WTC11 (cell line): ENCODE data around the gene CTNND2.

Experiments used
- CREM ChIP-seq: sonication (generic); formaldehyde crosslinking; IDR thresholded peaks from 2 replicates; pipeline ENCODE4 v1.8.1; 2022; ENCODE audit warnings: mild to moderate bottlenecking, missing genetic modification reagents, moderate library complexity
- ESRRA ChIP-seq: sonication (generic); formaldehyde crosslinking; IDR thresholded peaks from 2 replicates; pipeline ENCODE4 v1.8.1; 2022; ENCODE audit warnings: mild to moderate bottlenecking, missing genetic modification reagents, borderline replicate concordance
- JAZF1 ChIP-seq: fragments of 250-450 bp; sonication (Bioruptor Pico); IDR thresholded peaks from 2 replicates; pipeline ENCODE4 v1.9.0; 2021; ENCODE audit warnings: moderate library complexity, mild to moderate bottlenecking, inconsistent platforms
- KAT7 ChIP-seq: sonication (generic); formaldehyde crosslinking; IDR thresholded peaks from 2 replicates; pipeline ENCODE4 v1.8.1; 2023; ENCODE audit warnings: missing genetic modification reagents, mild to moderate bottlenecking, borderline replicate concordance
- ZNF263 ChIP-seq: sonication (generic); formaldehyde crosslinking; IDR thresholded peaks from 2 replicates; pipeline ENCODE4 v1.8.1; 2022; ENCODE audit warnings: low read depth, mild to moderate bottlenecking, moderate library complexity, missing genetic modification reagents
- TF ChIP-seq, protein P1 (sequence below): fragments of 200-600 bp; IDR thresholded peaks from 2 replicates; pipeline ENCODE4 v1.8.0; 2022; ENCODE audit warnings: antibody characterized with exemption

DNA sequence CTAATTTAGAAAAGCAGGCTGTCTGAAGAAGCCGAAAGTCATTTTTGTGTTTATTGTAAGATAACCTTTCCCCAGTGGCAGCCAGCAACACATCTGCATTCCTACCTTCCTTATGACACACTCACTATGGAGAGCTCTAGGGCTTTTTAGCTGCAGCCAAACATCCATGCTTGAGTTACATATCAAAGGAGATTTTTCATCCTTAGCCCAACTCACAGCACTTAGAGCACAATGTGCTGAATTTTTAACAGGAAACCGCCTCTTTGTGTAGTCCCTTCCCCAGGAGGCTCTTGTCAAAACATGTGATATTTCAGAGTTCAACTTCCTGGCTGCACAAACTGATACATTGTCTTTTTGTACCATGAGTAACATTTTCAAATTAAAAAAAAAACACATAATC is 379.2 kb downstream of the CTNND2 start:
- TF ChIP-seq, protein P1, sequence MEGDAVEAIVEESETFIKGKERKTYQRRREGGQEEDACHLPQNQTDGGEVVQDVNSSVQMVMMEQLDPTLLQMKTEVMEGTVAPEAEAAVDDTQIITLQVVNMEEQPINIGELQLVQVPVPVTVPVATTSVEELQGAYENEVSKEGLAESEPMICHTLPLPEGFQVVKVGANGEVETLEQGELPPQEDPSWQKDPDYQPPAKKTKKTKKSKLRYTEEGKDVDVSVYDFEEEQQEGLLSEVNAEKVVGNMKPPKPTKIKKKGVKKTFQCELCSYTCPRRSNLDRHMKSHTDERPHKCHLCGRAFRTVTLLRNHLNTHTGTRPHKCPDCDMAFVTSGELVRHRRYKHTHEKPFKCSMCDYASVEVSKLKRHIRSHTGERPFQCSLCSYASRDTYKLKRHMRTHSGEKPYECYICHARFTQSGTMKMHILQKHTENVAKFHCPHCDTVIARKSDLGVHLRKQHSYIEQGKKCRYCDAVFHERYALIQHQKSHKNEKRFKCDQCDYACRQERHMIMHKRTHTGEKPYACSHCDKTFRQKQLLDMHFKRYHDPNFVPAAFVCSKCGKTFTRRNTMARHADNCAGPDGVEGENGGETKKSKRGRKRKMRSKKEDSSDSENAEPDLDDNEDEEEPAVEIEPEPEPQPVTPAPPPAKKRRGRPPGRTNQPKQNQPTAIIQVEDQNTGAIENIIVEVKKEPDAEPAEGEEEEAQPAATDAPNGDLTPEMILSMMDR: no peak
- TF ChIP-seq CREM (CRISPR knock-in tag) (no peak), KAT7 (CRISPR knock-in tag) (no peak), ZNF263 (CRISPR knock-in tag) (no peak), JAZF1 (CRISPR knock-in tag) (no peak), ESRRA (no peak)
